ENCODE measurements around the gene NMU. TPM values are rescaled to one million over a fixed set of nuclear protein-coding genes. Genes with fewer than 3 reads are reported as not detected.
A peak's percentile ranks its signal among the peaks of the same experiment; 100 is the strongest.

Gene NMU
- total and polyA plus RNA-seq, 3 donors from 2014 or later, result 0.58 to 6.3 (median 4.3) TPM

- no peak for TF ChIP-seq POLR2A (IDR thresholded peaks at IDR 0.05)
- TF ChIP-seq CTCF (IDR thresholded peaks at IDR 0.05), result no peak
- Histone ChIP-seq H3K27me3 (no peaks in the 10 kb centered on the region), H3K4me3 (no peak overlapping the region), H3K9me3 (no peaks in the 10 kb centered on the region), H3K4me1 (no peaks in the 10 kb centered on the region), H3K36me3 (ENCODE audit: low read depth, missing control alignments) (no peaks in the 10 kb centered on the region), H3K27ac (no peak overlapping the region)
- no peak for DNase-seq
- 70 to 79% methylated on average over 5 of the region's 5 CpGs for WGBS, 2 donors
- intact Hi-C loops (cut with DNase I; ENCODE audit: low total_unique reads), result no loop called here
These were observed 14.4 kb upstream of the NMU start for GRCh38 chr4:55650483-55650882.

- H3K9me3 ChIP-seq, result no peaks in the 10 kb centered on the region
- no peaks in the 10 kb centered on the region for H3K4me1 ChIP-seq
- intact Hi-C loops (cut with DNase I; ENCODE audit: low total_unique reads), result no loop called here
- H3K27me3 ChIP-seq, result no peaks in the 10 kb centered on the region
- no peak for TF ChIP-seq POLR2A (IDR thresholded peaks at IDR 0.05)
- TF ChIP-seq CTCF (IDR thresholded peaks at IDR 0.05), result no peak
- no peak for DNase-seq
- 17 to 18% methylated on average over 12 of the region's 12 CpGs for WGBS, 2 donors
- H3K27ac ChIP-seq, result no peak overlapping the region
- H3K4me3 ChIP-seq, result no peak overlapping the region
- H3K36me3 ChIP-seq (ENCODE audit: low read depth, missing control alignments), result no peaks in the 10 kb centered on the region
These were observed 1.2 kb upstream of the NMU start for GRCh38 chr4:55637272-55637820.

- Histone ChIP-seq H3K9me3 (no peaks in the 10 kb centered on the region), H3K4me3 (peak overlapping the region; percentile 26 to 41), H3K36me3 (ENCODE audit: low read depth, missing control alignments) (no peaks in the 10 kb centered on the region), H3K27me3 (no peaks in the 10 kb centered on the region), H3K27ac (no peak overlapping the region), H3K4me1 (no peaks in the 10 kb centered on the region)
- TF ChIP-seq POLR2A (IDR thresholded peaks at IDR 0.05) (no peak), CTCF (IDR thresholded peaks at IDR 0.05) (no peak)
- intact Hi-C loops (cut with DNase I; ENCODE audit: low total_unique reads), result no loop called here
- no peak for DNase-seq
- WGBS, 2 donors, result 6 to 10% methylated on average over 7 of the region's 7 CpGs
These were observed 530 bp upstream of the NMU start for GRCh38 chr4:55636656-55636999.

GRCh38 chr4:55635282-55635681, 816 bp downstream of the NMU start:
- Histone ChIP-seq H3K9me3 (no peaks in the 10 kb centered on the region), H3K27me3 (no peaks in the 10 kb centered on the region), H3K36me3 (ENCODE audit: low read depth, missing control alignments) (no peaks in the 10 kb centered on the region), H3K4me3 (peak overlapping the region; percentile 26 to 41), H3K27ac (no peak overlapping the region), H3K4me1 (no peaks in the 10 kb centered on the region)
- 1 to 2% methylated on average over 11 of the region's 11 CpGs for WGBS, 2 donors
- intact Hi-C loops (cut with DNase I; ENCODE audit: low total_unique reads), result no loop called here
- TF ChIP-seq CTCF (IDR thresholded peaks at IDR 0.05), result no peak
- no peak for TF ChIP-seq POLR2A (IDR thresholded peaks at IDR 0.05)
- DNase-seq, result no peak

DNA sequence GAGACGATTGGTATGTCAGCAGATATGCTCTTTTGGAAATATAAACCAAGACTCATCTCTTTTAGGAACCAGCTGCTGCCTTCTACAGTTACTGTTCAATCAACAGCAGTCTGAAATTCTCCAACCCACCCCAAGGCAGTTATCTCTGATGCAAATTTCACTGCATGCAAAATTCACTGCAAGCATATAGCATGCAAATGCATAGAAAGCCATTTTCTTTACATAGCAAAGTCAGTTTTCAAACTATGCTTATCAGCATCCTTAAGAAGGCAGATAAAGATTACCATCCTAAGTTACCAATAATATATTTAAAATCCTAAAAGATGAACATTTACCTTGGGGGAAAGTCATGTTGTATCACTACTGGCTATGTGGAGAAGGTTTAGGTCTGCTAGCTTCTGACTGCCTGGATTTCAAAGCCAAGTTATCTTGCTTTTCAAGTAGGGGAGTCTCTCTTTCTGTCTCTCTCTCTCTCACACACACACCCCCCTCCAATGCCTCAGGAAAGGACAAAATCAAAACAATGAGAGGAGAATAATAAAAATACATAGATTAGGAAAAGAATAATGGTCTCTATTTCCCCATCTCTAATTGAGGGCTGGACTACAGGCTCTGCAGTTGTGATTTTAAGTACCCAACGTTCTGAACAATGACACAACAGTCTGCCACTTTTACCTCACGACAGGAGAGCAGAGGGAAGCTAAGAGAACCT, 1.5 kb downstream of the NMU start:
- Histone ChIP-seq H3K4me3 (no peak overlapping the region), H3K27ac (no peak overlapping the region), H3K27me3 (no peaks in the 10 kb centered on the region), H3K4me1 (no peaks in the 10 kb centered on the region), H3K9me3 (no peaks in the 10 kb centered on the region), H3K36me3 (ENCODE audit: low read depth, missing control alignments) (no peaks in the 10 kb centered on the region)
- TF ChIP-seq CTCF (IDR thresholded peaks at IDR 0.05) (no peak), POLR2A (IDR thresholded peaks at IDR 0.05) (no peak)
- DNase-seq, result no peak
- intact Hi-C loops (cut with DNase I; ENCODE audit: low total_unique reads), result no loop called here
- WGBS, 2 donors, result 21 to 29% methylated on average over 3 of the region's 3 CpGs

All from testis (tissue), 3 donors.